ENCODE measurements around the gene ARSI. TPM values are rescaled to one million over a fixed set of nuclear protein-coding genes. Genes with fewer than 3 reads are reported as not detected.

The ARSI gene
- total and polyA plus RNA-seq, 2 of the 13 experiments (the other 11 are each of a cell fraction or from before 2014, with no cell fraction given), result 4.2 to 33.9 TPM

- TF ChIP-seq UBTF (CRISPR knock-in tag; IDR thresholded peaks at IDR 0.05), result peak; percentile 78
- no peak for TF ChIP-seq ZBTB2 (CRISPR knock-in tag; IDR thresholded peaks at IDR 0.05; ENCODE audit: low read depth)
- 0 out of 2 replicates have a peak, but pooled peaks have one; percentile 27 for TF ChIP-seq PATZ1 (CRISPR knock-in tag; IDR thresholded peaks at IDR 0.05)
- no peak for TF ChIP-seq MXD1 (CRISPR knock-in tag; IDR thresholded peaks at IDR 0.05)
- peak; percentile 27; the same call in 1 of the 2 replicates for TF ChIP-seq PHF20 (CRISPR knock-in tag; IDR thresholded peaks at IDR 0.05)
- TF ChIP-seq DR1 (CRISPR knock-in tag; IDR thresholded peaks at IDR 0.05), result peak; percentile 45; the same call in 1 of the 2 replicates
- peak; percentile 0 for TF ChIP-seq PTBP1 (IDR thresholded peaks at IDR 0.05; ENCODE audit: low read depth, low read length, poor library complexity, severe bottlenecking)
- TF ChIP-seq THAP9 (CRISPR knock-in tag; IDR thresholded peaks at IDR 0.05; ENCODE audit: borderline replicate concordance), result peak; percentile 37; the same call in 1 of the 2 replicates
- TF ChIP-seq PCBP1 (IDR thresholded peaks at IDR 0.05; ENCODE audit: borderline replicate concordance, low read depth, low read length), result 0 out of 2 replicates have a peak, but pooled peaks have one; percentile 46
- 0 out of 2 replicates have a peak, but pooled peaks have one; percentile 35 for TF ChIP-seq EED (CRISPR knock-in tag; IDR thresholded peaks at IDR 0.05)
- TF ChIP-seq ZNF350 (CRISPR knock-in tag; IDR thresholded peaks at IDR 0.05; ENCODE audit: borderline replicate concordance, low read depth), result 0 out of 2 replicates have a peak, but pooled peaks have one; percentile 45
- TF ChIP-seq HNF4A (CRISPR knock-in tag; IDR thresholded peaks at IDR 0.05), result no peak; the same call in 1 of the 2 replicates
- TF ChIP-seq SALL2 (CRISPR knock-in tag; IDR thresholded peaks at IDR 0.05), result 0 out of 2 replicates have a peak, but pooled peaks have one; percentile 52
- TF ChIP-seq KDM5B (CRISPR knock-in tag; IDR thresholded peaks at IDR 0.05; ENCODE audit: borderline replicate concordance), result peak; percentile 38; the same call in 1 of the 2 replicates
- no peak for TF ChIP-seq ETV5 (CRISPR knock-in tag; IDR thresholded peaks at IDR 0.05; ENCODE audit: borderline replicate concordance)
- TF ChIP-seq SNAPC2 (CRISPR knock-in tag; IDR thresholded peaks at IDR 0.05), result no peak
Observed at GRCh38 chr5:150302301-150303069, at the start of gene ARSI (continued).
